H1 (cell line): Measurements from ENCODE around the gene EMP3. TPM values are rescaled to one million over a fixed set of nuclear protein-coding genes. Genes with fewer than 3 reads are reported as not detected.
A peak's percentile ranks its signal among the peaks of the same experiment; 100 is the strongest.

Experiments used
- CTCF ChIA-PET: fragments of 300-600 bp; sonication (Branson Sonifier 250); formaldehyde crosslinking; loops from one replicate; lab custom pipeline; 2021; ENCODE audit not compliant: partially characterized antibody; lab: Charles Lee
- POLR2A ChIA-PET: fragments of 300-600 bp; sonication (Branson Sonifier 250); formaldehyde crosslinking; loops from one replicate; lab custom pipeline; 2021; ENCODE audit warnings: inconsistent platforms; ENCODE audit not compliant: partially characterized antibody; lab: Charles Lee
- DNase-seq, 2 experiments: peaks; one replicate each; pipeline versions ENCODE4 v3.0.0 to v3.0.0-alpha.2; 2010 to 2022; ENCODE audit warnings: low spot score in 2 of 2, low read depth in 1 of 2, mixed read lengths in 1 of 2
- FAIRE-seq: peaks from 2 replicates; lab custom pipeline; 2011; peaks lifted over from hg19 to GRCh38; lab: Jason Lieb, UNC
- H2AFZ ChIP-seq: 2 replicates; pipeline ENCODE4 v1.8.1; 2012; ENCODE audit warnings: low read length, inconsistent platforms
- H2AK5ac ChIP-seq: 2 replicates; pipeline ENCODE4 v1.6.1; 2013; ENCODE audit warnings: low read depth, low read length
- H2BK120ac ChIP-seq: replicated peaks from 2 replicates; pipeline ENCODE3; 2013; ENCODE audit warnings: low read depth, low read length, inconsistent platforms
- H2BK12ac ChIP-seq: 2 replicates; pipeline ENCODE4 v1.6.1; 2013; ENCODE audit warnings: low read depth, low read length
- H2BK15ac ChIP-seq: 2 replicates; pipeline ENCODE4 v1.6.1; 2013; ENCODE audit warnings: low read length
- H2BK20ac ChIP-seq: 2 replicates; pipeline ENCODE4 v1.6.1; 2013; ENCODE audit warnings: low read length
- H2BK5ac ChIP-seq: 2 replicates; pipeline ENCODE4 v1.6.1; 2013; ENCODE audit warnings: low read depth, low read length
- H3K14ac ChIP-seq: 2 replicates; pipeline ENCODE4 v1.6.1; 2013; ENCODE audit warnings: inconsistent platforms; ENCODE audit not compliant: insufficient read length
- H3K18ac ChIP-seq: 2 replicates; pipeline ENCODE4 v1.6.1; 2013; ENCODE audit warnings: low read length; ENCODE audit errors: extremely low read depth
- H3K23ac ChIP-seq: 2 replicates; pipeline ENCODE4 v1.6.1; 2013; ENCODE audit warnings: inconsistent platforms; ENCODE audit not compliant: insufficient read length
- H3K23me2 ChIP-seq: 2 replicates; pipeline ENCODE4 v1.6.1; 2013; ENCODE audit warnings: low read depth, low read length
- H3K27ac ChIP-seq: 2 replicates; pipeline ENCODE4 v1.6.1; 2011; ENCODE audit warnings: low read depth, low read length, inconsistent platforms
- H3K27me3 ChIP-seq, 4 experiments: replicated peaks in 1 of 4; 1 replicate in 1 of 4; 2 replicates in 3 of 4; pipeline versions ENCODE4 v1.6.1 to v1.8.1; 2011 to 2013; ENCODE audit warnings: low read length in 3 of 4, mild to moderate bottlenecking in 3 of 4, inconsistent platforms in 2 of 4, mixed read lengths in 2 of 4, moderate library complexity in 1 of 4; ENCODE audit not compliant: control insufficient read depth in 3 of 4, insufficient read depth in 3 of 4; ENCODE audit errors: extremely low read depth in 1 of 4
- H3K36me3 ChIP-seq, 4 experiments: 2 replicates each; pipeline versions ENCODE4 v1.6.1 to v1.8.1; 2011 to 2013; ENCODE audit warnings: mild to moderate bottlenecking in 4 of 4, low read length in 3 of 4, moderate library complexity in 2 of 4, control low read depth in 1 of 4, inconsistent platforms in 1 of 4; ENCODE audit not compliant: insufficient read depth in 4 of 4, control insufficient read depth in 2 of 4
- H3K4ac ChIP-seq: replicated peaks from 2 replicates; pipeline ENCODE3; 2013; ENCODE audit warnings: low read length, low read depth, mixed read lengths, inconsistent platforms; ENCODE audit not compliant: insufficient read length
- H3K4me1 ChIP-seq, 4 experiments: replicated peaks in 1 of 4; 1 replicate in 1 of 4; 2 replicates in 3 of 4; pipeline versions ENCODE4 v1.6.1 to v1.8.1; 2011 to 2013; ENCODE audit warnings: low read length in 3 of 4, inconsistent platforms in 2 of 4, mixed read lengths in 1 of 4; ENCODE audit not compliant: insufficient read depth in 4 of 4, control insufficient read depth in 3 of 4
- H3K4me2 ChIP-seq, 2 experiments: 2 replicates each; pipeline versions ENCODE4 v1.6.1 to v1.8.1; 2011 to 2013; ENCODE audit warnings: low read depth in 2 of 2, low read length in 2 of 2, control low read depth in 1 of 2, inconsistent platforms in 1 of 2, mild to moderate bottlenecking in 1 of 2; ENCODE audit not compliant: insufficient read depth in 1 of 2
- H3K4me3 ChIP-seq, 4 experiments: fragments of 200-600, 300-600 bp in 1 of 4; sonication (generic), shearing (Covaris generic), sonication (Bioruptor Twin) in 1 of 4; 2 replicates each; pipeline versions ENCODE4 v1.5.1 to v1.8.1; 2011 to 2016; ENCODE audit warnings: low read length in 4 of 4, low read depth in 3 of 4, control low read depth in 2 of 4, inconsistent platforms in 2 of 4, mild to moderate bottlenecking in 2 of 4, mixed read lengths in 1 of 4, moderate library complexity in 1 of 4; ENCODE audit not compliant: insufficient read depth in 2 of 4; ENCODE audit errors: extremely low read depth in 1 of 4
- H3K56ac ChIP-seq: replicated peaks from 2 replicates; pipeline ENCODE3; 2013; ENCODE audit warnings: low read depth, mild to moderate bottlenecking, mixed read lengths, low read length, inconsistent platforms; ENCODE audit not compliant: insufficient read length
- H3K79me1 ChIP-seq: 2 replicates; pipeline ENCODE4 v1.6.1; 2013; ENCODE audit warnings: low read depth, low read length, control low read depth
- H3K79me2 ChIP-seq, 2 experiments: 2 replicates each; pipeline versions ENCODE4 v1.6.1 to v1.8.1; 2012 to 2013; ENCODE audit warnings: low read length in 2 of 2, mild to moderate bottlenecking in 2 of 2, inconsistent platforms in 1 of 2; ENCODE audit not compliant: insufficient read depth in 2 of 2, control insufficient read depth in 1 of 2
- H3K9ac ChIP-seq, 4 experiments: replicated peaks in 1 of 4; 1 replicate in 1 of 4; 2 replicates in 3 of 4; pipeline versions ENCODE4 v1.6.1 to v1.8.1; 2011 to 2013; ENCODE audit warnings: low read depth in 3 of 4, low read length in 3 of 4, control low read depth in 2 of 4, mild to moderate bottlenecking in 2 of 4, moderate library complexity in 2 of 4, inconsistent platforms in 1 of 4; ENCODE audit errors: extremely low read depth in 1 of 4
- H3K9me3 ChIP-seq, 2 experiments: 2 replicates each; pipeline versions ENCODE4 v1.6.1 to v1.8.1; 2012 to 2013; ENCODE audit warnings: mild to moderate bottlenecking in 2 of 2, moderate library complexity in 2 of 2, control low read depth in 1 of 2, inconsistent platforms in 1 of 2, low read depth in 1 of 2, low read length in 1 of 2, mixed read lengths in 1 of 2; ENCODE audit not compliant: insufficient read depth in 2 of 2
- H4K20me1 ChIP-seq, 2 experiments: replicated peaks in 1 of 2; 2 replicates each; pipeline versions ENCODE3 to v1.8.1; 2011 to 2013; ENCODE audit warnings: inconsistent platforms in 2 of 2, low read length in 2 of 2, mild to moderate bottlenecking in 1 of 2; ENCODE audit not compliant: insufficient read depth in 2 of 2, control insufficient read depth in 1 of 2
- H4K5ac ChIP-seq: 2 replicates; pipeline ENCODE4 v1.6.1; 2013; ENCODE audit warnings: low read length, low read depth, mixed read lengths, inconsistent platforms; ENCODE audit not compliant: insufficient read length
- H4K8ac ChIP-seq: 2 replicates; pipeline ENCODE4 v1.8.0; 2013; ENCODE audit warnings: mild to moderate bottlenecking, moderate library complexity, low read length, inconsistent platforms; ENCODE audit not compliant: insufficient read depth; ENCODE audit errors: extremely low read depth
- H4K91ac ChIP-seq: replicated peaks from 2 replicates; pipeline ENCODE3; 2013; ENCODE audit warnings: low read length, mixed read lengths, inconsistent platforms; ENCODE audit not compliant: insufficient read length
- BRCA1 ChIP-seq: IDR thresholded peaks from 2 replicates; pipeline ENCODE4 v1.6.1; 2012; ENCODE audit warnings: low read depth, low read length, improper control_type of control experiment
- E2F6 ChIP-seq: IDR thresholded peaks from 2 replicates; pipeline ENCODE4 v1.6.1; 2012; ENCODE audit warnings: inconsistent platforms
- EGR1 ChIP-seq: IDR thresholded peaks from 2 replicates; pipeline ENCODE4 v1.6.1; 2011; ENCODE audit warnings: low read depth, low read length, borderline replicate concordance
- EZH2 ChIP-seq: fragments of 200-600 bp; sonication (generic); IDR thresholded peaks from 2 replicates; pipeline ENCODE4 v1.7.1; 2012; ENCODE audit warnings: low read depth, mild to moderate bottlenecking, moderate library complexity, low read length, inconsistent platforms; ENCODE audit not compliant: severe bottlenecking
- HDAC6 ChIP-seq: IDR thresholded peaks from one replicate; pipeline ENCODE4 v1.7.1; 2012; ENCODE audit warnings: low read depth, mild to moderate bottlenecking, inconsistent platforms, low read length, moderate library complexity
- JUN ChIP-seq: IDR thresholded peaks from 2 replicates; pipeline ENCODE4 v1.6.1; 2011; ENCODE audit warnings: low read depth, mild to moderate bottlenecking, improper control_type of control experiment, low read length
- MAFK ChIP-seq: IDR thresholded peaks from 2 replicates; pipeline ENCODE4 v1.6.1; 2012; ENCODE audit warnings: low read depth, mild to moderate bottlenecking, improper control_type of control experiment, low read length
- NANOG ChIP-seq: IDR thresholded peaks from 2 replicates; pipeline ENCODE4 v1.6.1; 2011; ENCODE audit warnings: low read length, low read depth, mild to moderate bottlenecking, inconsistent platforms; ENCODE audit not compliant: insufficient read depth, poor library complexity, severe bottlenecking
- POLR2AphosphoS5 ChIP-seq: IDR thresholded peaks from 2 replicates; pipeline ENCODE4 v1.6.1; 2011; ENCODE audit warnings: low read depth, low read length
- POU5F1 ChIP-seq: IDR thresholded peaks from 2 replicates; pipeline ENCODE4 v1.6.1; 2011; ENCODE audit warnings: low read depth, mild to moderate bottlenecking, low read length, moderate library complexity
- SIX5 ChIP-seq: IDR thresholded peaks from 2 replicates; pipeline ENCODE4 v1.6.1; 2011; ENCODE audit warnings: mild to moderate bottlenecking, low read depth, low read length
- SP4 ChIP-seq: IDR thresholded peaks from 2 replicates; pipeline ENCODE4 v1.6.1; 2012; ENCODE audit warnings: low read length, inconsistent platforms
- WGBS, 2 experiments: shearing (Covaris generic) in 1 of 2; methylation state at CpG; one replicate each; pipeline versions ENCODE4 v1.1.6 to v1.1.7; 2013 to 2015; ENCODE audit warnings: low lambda C conversion rate in 2 of 2, mixed read lengths in 2 of 2, inconsistent platforms in 1 of 2, low coverage in 1 of 2, missing lambda C conversion rate in 1 of 2; ENCODE audit not compliant: insufficient replicate concordance in 2 of 2, insufficient coverage in 1 of 2, insufficient read length in 1 of 2; ENCODE audit errors: extremely low coverage in 1 of 2, missing lambda C conversion rate in 1 of 2; 5-methylcytosine and 5-hydroxymethylcytosine counted together
- polyA plus RNA-seq, 7 experiments: library from polyadenylated mRNA; depleted of rRNA in 3 of 7; stranded (reverse) in 5 of 7; unstranded in 2 of 7; fragments of >200 nt in 5 of 7; fragments of 200-250 nt in 2 of 7; gene quantifications; 1 replicate in 5 of 7; 2 replicates in 1 of 7; 4 replicates in 1 of 7; pipeline versions ENCODE4 v1.2.1 to v1.2.3, GENCODE V29; 2011 to 2013; ENCODE audit warnings: missing spikeins in 2 of 7, mixed read lengths in 2 of 7
- total RNA-seq: library from RNA; stranded (reverse); fragmentation: NEBNext Ultra II Directional; extraction: Animal tissue kit (Norgen Biotek cat#: 25700); gene quantifications from 2 replicates; pipeline ENCODE4 v1.2.1, GENCODE V29; 2021
- TF ChIP-seq, protein P1 (sequence below): IDR thresholded peaks from 2 replicates; pipeline ENCODE4 v1.6.1; 2011; ENCODE audit warnings: low read length, improper control_type of control experiment

EMP3 gene
- total and polyA plus RNA-seq, 2 of the 8 experiments (the other 6 are each of a cell fraction or from before 2014, with no cell fraction given): 18.4 to 87.8 TPM

- H3K9me3 ChIP-seq: no peaks in the 10 kb centered on the region
- FAIRE-seq: no peak
- H2BK12ac ChIP-seq: no peak overlapping the region
- no peaks in the 10 kb centered on the region for H3K36me3 ChIP-seq
- no peaks in the 10 kb centered on the region for H3K79me2 ChIP-seq
- no peaks in the 10 kb centered on the region for H3K4me1 ChIP-seq
- no peak overlapping the region for H3K9ac ChIP-seq
- no peak overlapping the region for H4K91ac ChIP-seq
- no peak overlapping the region for H4K8ac ChIP-seq
- H2BK20ac ChIP-seq: no peak overlapping the region
- POLR2A ChIA-PET: interaction anchor here (1.0 to 1.3 kb wide), 4 partner anchors 12 to 23 kb away, joined by 3 to 4 read pairs (median 4); partner anchors contain the start of genes SYNGR4 and TMEM143
- no peak overlapping the region for H3K56ac ChIP-seq
- no peak overlapping the region for H2AFZ ChIP-seq
- H3K4ac ChIP-seq: no peak overlapping the region
- H2BK5ac ChIP-seq: no peak overlapping the region
- H2BK15ac ChIP-seq: peak overlapping the region; percentile 88; the same call in 1 of the 2 replicates
- no peaks in the 10 kb centered on the region for H3K79me1 ChIP-seq
- H3K4me3 ChIP-seq: no peak overlapping the region
- no peak for TF ChIP-seq POU5F1
- TF ChIP-seq SIX5: no peak
- TF ChIP-seq POLR2AphosphoS5: no peak
- no peak for TF ChIP-seq EGR1
- TF ChIP-seq EZH2: no peak
- no peak for TF ChIP-seq E2F6
- no peak for TF ChIP-seq SP4
- TF ChIP-seq, protein P1, sequence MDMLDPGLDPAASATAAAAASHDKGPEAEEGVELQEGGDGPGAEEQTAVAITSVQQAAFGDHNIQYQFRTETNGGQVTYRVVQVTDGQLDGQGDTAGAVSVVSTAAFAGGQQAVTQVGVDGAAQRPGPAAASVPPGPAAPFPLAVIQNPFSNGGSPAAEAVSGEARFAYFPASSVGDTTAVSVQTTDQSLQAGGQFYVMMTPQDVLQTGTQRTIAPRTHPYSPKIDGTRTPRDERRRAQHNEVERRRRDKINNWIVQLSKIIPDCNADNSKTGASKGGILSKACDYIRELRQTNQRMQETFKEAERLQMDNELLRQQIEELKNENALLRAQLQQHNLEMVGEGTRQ: no peak
- no peak for TF ChIP-seq MAFK
- no peak for TF ChIP-seq BRCA1
- no peak for TF ChIP-seq NANOG
- TF ChIP-seq JUN: no peak
- no peak for TF ChIP-seq HDAC6
- TF ChIP-seq, all 59 proteins: peak for 0
- Histone ChIP-seq H3K27ac (no peak overlapping the region), H2AK5ac (no peak overlapping the region), H3K23ac (no peak overlapping the region), H3K18ac (no peak overlapping the region), H3K27me3 (no peaks in the 10 kb centered on the region), H2BK120ac (no peak overlapping the region), H3K23me2 (no peaks in the 10 kb centered on the region), H4K5ac (no peak overlapping the region), H3K4me2 (no peak overlapping the region), H4K20me1 (no peaks in the 10 kb centered on the region), H3K14ac (no peak overlapping the region)
- 91% methylated on average over 5 of the region's 5 CpGs; no CpG with 5 or more reads in 1 of the 2 experiments for WGBS, 2 experiments
- no peak for DNase-seq
- CTCF ChIA-PET: interaction anchor here (0.6 to 3.8 kb wide), 16 partner anchors 9 to 959 kb away, joined by 3 to 29 read pairs (median 4); partner anchors contain the start of genes KDELR1, SYNGR4 and TMEM143
These were observed 25.5 kb downstream of the EMP3 start for GRCh38 chr19:48350856-48351255.
